ENCODE results near the gene KRTCAP3.

GRCh38 chr2:27489498-27490397 lies 47.6 kb downstream of the KRTCAP3 start, which contains the start of gene IFT172:
- TF ChIP-seq, protein P1, sequence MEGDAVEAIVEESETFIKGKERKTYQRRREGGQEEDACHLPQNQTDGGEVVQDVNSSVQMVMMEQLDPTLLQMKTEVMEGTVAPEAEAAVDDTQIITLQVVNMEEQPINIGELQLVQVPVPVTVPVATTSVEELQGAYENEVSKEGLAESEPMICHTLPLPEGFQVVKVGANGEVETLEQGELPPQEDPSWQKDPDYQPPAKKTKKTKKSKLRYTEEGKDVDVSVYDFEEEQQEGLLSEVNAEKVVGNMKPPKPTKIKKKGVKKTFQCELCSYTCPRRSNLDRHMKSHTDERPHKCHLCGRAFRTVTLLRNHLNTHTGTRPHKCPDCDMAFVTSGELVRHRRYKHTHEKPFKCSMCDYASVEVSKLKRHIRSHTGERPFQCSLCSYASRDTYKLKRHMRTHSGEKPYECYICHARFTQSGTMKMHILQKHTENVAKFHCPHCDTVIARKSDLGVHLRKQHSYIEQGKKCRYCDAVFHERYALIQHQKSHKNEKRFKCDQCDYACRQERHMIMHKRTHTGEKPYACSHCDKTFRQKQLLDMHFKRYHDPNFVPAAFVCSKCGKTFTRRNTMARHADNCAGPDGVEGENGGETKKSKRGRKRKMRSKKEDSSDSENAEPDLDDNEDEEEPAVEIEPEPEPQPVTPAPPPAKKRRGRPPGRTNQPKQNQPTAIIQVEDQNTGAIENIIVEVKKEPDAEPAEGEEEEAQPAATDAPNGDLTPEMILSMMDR (IDR thresholded peaks at IDR 0.05): no peak
- peak; percentile 53 to 95 for TF ChIP-seq POLR2A (IDR thresholded peaks at IDR 0.05)

Data from thyroid gland (tissue), 4 donors.